NCI-H748 treated with DMSO at 0.1 percent for 48 hours (cell line): ENCODE results near the gene SPA17.
A peak's percentile ranks its signal among the peaks of the same experiment; 100 is the strongest.

Experiments
- DNase-seq: peaks from one replicate; lab custom pipeline; 2025; lab: John Stamatoyannopoulos, UW

SPA17 gene

GRCh38 chr11:124724979-124725718 is 51.4 kb downstream of the SPA17 start:
- DNase-seq = no peak

GRCh38 chr11:124725719-124726105 is 52.0 kb downstream of the SPA17 start:
- no peak for DNase-seq

DNA sequence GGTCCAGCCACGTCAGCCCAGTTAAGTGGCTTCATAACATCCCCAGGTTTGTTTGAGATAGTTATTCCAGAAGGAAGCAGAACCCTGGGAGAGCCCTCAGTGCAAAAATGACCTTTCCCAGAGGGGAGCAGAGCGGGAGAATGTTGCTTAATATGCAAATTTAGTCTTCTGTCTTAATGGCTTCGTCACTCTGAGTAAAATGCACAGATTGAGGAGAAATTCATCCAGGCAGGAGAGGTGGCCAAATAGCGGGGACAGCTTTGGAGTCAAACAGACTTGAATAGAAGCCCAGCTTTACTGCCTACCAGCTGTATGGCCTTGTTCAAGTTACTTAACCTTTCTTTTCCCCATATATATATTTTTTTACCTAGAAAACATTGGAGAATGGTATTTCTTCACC is 53.8 kb downstream of the SPA17 start:
- DNase-seq = no peak

DNA sequence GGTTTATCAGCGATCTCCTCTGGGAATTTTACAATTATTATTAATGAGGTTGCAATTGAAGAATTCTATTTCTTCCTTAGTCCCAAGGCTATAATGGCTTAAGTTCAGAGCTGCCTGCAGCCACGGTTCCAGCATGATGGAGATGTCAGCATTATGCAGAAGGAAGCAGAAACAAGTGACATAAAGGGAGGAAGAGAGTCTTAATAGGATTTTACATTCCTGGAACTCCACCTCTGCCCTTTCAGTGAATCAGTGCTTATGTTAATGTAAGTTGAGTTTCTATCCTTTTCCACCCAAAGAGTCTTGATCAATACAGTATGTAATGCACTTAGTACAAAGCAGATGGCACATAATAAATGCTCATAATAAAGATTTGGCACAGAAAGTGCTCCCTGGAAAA is 54.4 kb downstream of the SPA17 start:
- no peak for DNase-seq

DNA sequence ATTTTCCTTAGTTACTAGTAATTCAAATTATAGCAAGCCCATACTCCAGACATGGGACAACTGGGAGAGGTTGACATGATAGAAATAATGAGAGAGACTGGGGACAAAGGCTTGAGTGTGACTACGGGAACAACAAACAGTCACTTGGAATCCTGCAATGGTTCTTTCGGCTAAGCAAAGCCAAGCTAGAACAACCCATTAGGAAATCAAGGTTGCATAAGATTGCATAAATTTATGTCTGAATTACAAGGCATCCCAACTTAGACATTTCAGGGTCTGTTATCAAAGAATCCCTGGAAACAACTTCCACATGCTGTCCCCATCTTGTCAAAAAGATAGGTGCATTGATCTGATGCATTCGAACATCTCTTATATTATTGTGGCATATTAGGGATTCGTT is 55.9 kb downstream of the SPA17 start:
- no peak for DNase-seq

DNA sequence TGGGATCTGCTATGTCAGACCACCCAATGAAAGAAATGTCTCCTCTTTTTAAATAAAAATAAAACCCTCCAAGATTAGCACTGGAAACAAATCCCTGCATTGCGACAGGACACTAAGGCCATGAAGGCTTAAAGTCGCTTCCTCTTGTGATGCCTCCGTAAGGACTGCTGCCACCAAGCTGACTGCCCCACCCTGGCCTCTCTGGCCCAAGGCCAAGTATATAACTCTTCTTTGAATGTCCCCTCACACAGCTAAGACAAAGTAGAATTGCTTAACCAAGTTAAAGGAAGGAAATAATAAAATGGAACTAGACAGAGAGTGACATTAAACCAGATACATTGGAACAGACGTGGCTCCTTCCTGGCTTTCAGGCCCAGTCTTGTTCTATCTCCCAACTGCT is 58.5 kb downstream of the SPA17 start:
- DNase-seq = no peak

DNA sequence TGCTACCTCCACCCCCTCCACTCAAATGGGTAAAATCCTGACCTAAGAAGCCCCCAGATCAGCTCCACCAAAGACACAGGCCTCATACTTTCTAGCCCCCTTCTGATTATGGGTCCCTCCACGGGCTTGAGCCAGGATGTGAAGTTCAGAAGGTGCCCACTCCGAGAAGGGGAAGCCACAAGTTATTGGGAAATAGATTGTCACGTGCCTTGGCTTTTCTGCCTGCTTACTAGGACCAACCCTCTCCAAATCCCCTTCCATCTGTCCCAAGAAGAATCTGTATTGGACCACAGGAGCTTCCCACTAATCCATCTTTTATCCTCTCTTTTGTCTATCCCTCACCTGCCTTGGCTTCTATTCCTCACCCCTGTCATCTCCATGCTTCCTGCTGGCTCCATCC is 63.0 kb downstream of the SPA17 start:
- DNase-seq = no peak

- no peak for DNase-seq
Measured at GRCh38 chr11:124737638-124738305, 64.1 kb downstream of the SPA17 start.

- no peak for DNase-seq
Measured at GRCh38 chr11:124738713-124739478, 65.2 kb downstream of the SPA17 start.

GRCh38 chr11:124739479-124740276 is 66.0 kb downstream of the SPA17 start, which contains the start of gene NRGN:
Gene NRGN (plus strand): TSS chr11:124739942. CDS start chr11:124740085, 143 bp downstream.
- DNase-seq = peak; percentile 74

GRCh38 chr11:124740277-124740882 is 66.7 kb downstream of the SPA17 start:
- peak; percentile 19 for DNase-seq

GRCh38 chr11:124742555-124742954 is 68.9 kb downstream of the SPA17 start:
- DNase-seq = no peak

GRCh38 chr11:124743050-124743449 is 69.3 kb downstream of the SPA17 start:
- DNase-seq = no peak

- no peak for DNase-seq
Measured at GRCh38 chr11:124745270-124745834, 71.6 kb downstream of the SPA17 start.

GRCh38 chr11:124745835-124746620 is 72.3 kb downstream of the SPA17 start:
- DNase-seq = no peak

GRCh38 chr11:124746621-124747243 is 73.0 kb downstream of the SPA17 start:
- DNase-seq = peak; percentile 49
